HG02610 (cell line): ENCODE data around the gene SPACA5B.
"Not testable (repeated sequence)": the region's sequence is repeated elsewhere in the genome, so short reads cannot be mapped to it uniquely, and the experiment has no call there.

Source experiments
- ATAC-seq: cut with Tn5 transposase; IDR thresholded peaks from one replicate; pipeline ENCODE4 v1.9.1; 2021; ENCODE audit warnings: mild to moderate bottlenecking, moderate library complexity; ENCODE audit not compliant: unreplicated experiment

SPACA5B gene

GRCh38 chrX:48130326-48130725 lies at the start of gene SPACA5B:
SPACA5B (plus strand) TSS chrX:48130626; CDS start chrX:48130688, 62 bp downstream.
- not testable (repeated sequence) for ATAC-seq

GRCh38 chrX:48083212-48083611 lies 47.2 kb upstream of the SPACA5B start:
- ATAC-seq = no peak

- ATAC-seq = no peak
Observed at GRCh38 chrX:48083706-48084105, 46.7 kb upstream of the SPACA5B start.

- ATAC-seq = no peak
Observed at GRCh38 chrX:48086082-48086481, 44.3 kb upstream of the SPACA5B start.

GRCh38 chrX:48090123-48090522 lies 40.3 kb upstream of the SPACA5B start:
- no peak for ATAC-seq

GRCh38 chrX:48092558-48092957 lies 37.9 kb upstream of the SPACA5B start:
- ATAC-seq = not testable (repeated sequence)

- ATAC-seq = no peak
Observed at GRCh38 chrX:48101443-48101842, 29.0 kb upstream of the SPACA5B start.

GRCh38 chrX:48102874-48103374 lies 27.5 kb upstream of the SPACA5B start:
- no peak for ATAC-seq

GRCh38 chrX:48107717-48108116 lies 22.7 kb upstream of the SPACA5B start:
- no peak for ATAC-seq

GRCh38 chrX:48125286-48125685 lies 5.1 kb upstream of the SPACA5B start:
- not testable (repeated sequence) for ATAC-seq

- not testable (repeated sequence) for ATAC-seq
Observed at GRCh38 chrX:48132308-48132844, 1.9 kb downstream of the SPACA5B start.

GRCh38 chrX:48139076-48139475 lies 8.7 kb downstream of the SPACA5B start:
- not testable (repeated sequence) for ATAC-seq

GRCh38 chrX:48141810-48142508 lies 11.5 kb downstream of the SPACA5B start:
- ATAC-seq = not testable (repeated sequence)

GRCh38 chrX:48142697-48143096 lies 12.3 kb downstream of the SPACA5B start:
- ATAC-seq = not testable (repeated sequence)

GRCh38 chrX:48153769-48154168 lies 23.3 kb downstream of the SPACA5B start:
- ATAC-seq = no peak

- ATAC-seq = no peak
Observed at GRCh38 chrX:48154796-48155195, 24.4 kb downstream of the SPACA5B start.

GRCh38 chrX:48156014-48156413 lies 25.6 kb downstream of the SPACA5B start:
- no peak for ATAC-seq

- ATAC-seq = no peak
Observed at GRCh38 chrX:48165241-48165640, 34.8 kb downstream of the SPACA5B start.

- ATAC-seq = not testable (repeated sequence)
Observed at GRCh38 chrX:48166322-48166721, 35.9 kb downstream of the SPACA5B start.

- no peak for ATAC-seq
Observed at GRCh38 chrX:48179691-48180090, 49.3 kb downstream of the SPACA5B start.

GRCh38 chrX:48180811-48181210 lies 50.4 kb downstream of the SPACA5B start:
- ATAC-seq = no peak

- not testable (repeated sequence) for ATAC-seq
Observed at GRCh38 chrX:48181882-48182281, 51.5 kb downstream of the SPACA5B start.
